Upper lobe of left lung (tissue), 6 donors: ENCODE results near the gene CCR5. TPM values are rescaled to one million over a fixed set of nuclear protein-coding genes. Genes with fewer than 3 reads are reported as not detected.

Experiments
- ATAC-seq, 2 donors: fragments of 200-7000 bp; cut with Tn5 transposase; one replicate each; pipeline ENCODE4 v1.9.1; 2022; ENCODE audit warnings: mild to moderate bottlenecking in 2 of 2, moderate library complexity in 2 of 2; ENCODE audit not compliant: low FRiP score in 2 of 2
- DNase-seq, 2 donors: peaks; one replicate each; pipeline ENCODE4 v3.0.0-alpha.2; 2019 to 2020
- H3K27ac ChIP-seq, 4 donors: fragments of 200-600 bp; sonication (generic); one replicate each; pipeline ENCODE4 v1.5.1; 2016 to 2019
- H3K27me3 ChIP-seq, 4 donors: fragments of 200-600 bp; sonication (generic); one replicate each; pipeline ENCODE4 v1.5.1; 2017 to 2019
- H3K36me3 ChIP-seq, 4 donors: fragments of 200-600 bp; sonication (generic); one replicate each; pipeline ENCODE4 v1.5.1; 2016 to 2019
- H3K4me1 ChIP-seq, 4 donors: fragments of 200-600 bp; sonication (generic); one replicate each; pipeline ENCODE4 v1.5.1; 2018 to 2019
- H3K4me3 ChIP-seq, 4 donors: fragments of 200-600 bp; sonication (generic); one replicate each; pipeline ENCODE4 v1.5.1; 2017 to 2019; ENCODE audit warnings: mild to moderate bottlenecking in 2 of 4, moderate library complexity in 1 of 4
- H3K9me3 ChIP-seq, 4 donors: fragments of 200-600 bp; sonication (generic); one replicate each; pipeline ENCODE4 v1.5.1; 2018 to 2019
- EP300 ChIP-seq, 4 donors: sonication (generic); formaldehyde crosslinking; IDR thresholded peaks; one replicate each; pipeline ENCODE4 v1.5.1; 2017; ENCODE audit warnings: antibody characterized with exemption in 4 of 4, control low read depth in 2 of 4
- POLR2A ChIP-seq, 4 donors: fragments of 450-650 bp; IDR thresholded peaks; one replicate each; pipeline ENCODE4 v1.5.1; 2016 to 2017; ENCODE audit warnings: antibody characterized with exemption in 4 of 4, mild to moderate bottlenecking in 2 of 4
- POLR2AphosphoS5 ChIP-seq, 2 donors: sonication (generic); formaldehyde crosslinking; IDR thresholded peaks; one replicate each; pipeline ENCODE4 v1.5.1; 2017; ENCODE audit warnings: antibody characterized with exemption in 2 of 2
- WGBS, 2 donors: methylation state at CpG; one replicate each; pipeline ENCODE4 v1.1.5; 2017 to 2018; 5-methylcytosine and 5-hydroxymethylcytosine counted together
- total RNA-seq, 6 donors: library from RNA; depleted of rRNA in 4 of 6; stranded (reverse); fragments of >200 nt in 4 of 6; gene quantifications; one replicate each; pipeline versions ENCODE4 v1.1.0 to v1.2.1, GENCODE V29; 2016 to 2021
- TF ChIP-seq, protein P1 (sequence below), 6 experiments: fragments of 450-650 bp in 4 of 6; fragments of 200-600 bp in 2 of 6; sonication (generic) in 2 of 6; IDR thresholded peaks; one replicate each; pipeline ENCODE4 v1.5.1; 2016 to 2019; ENCODE audit warnings: antibody characterized with exemption in 6 of 6
- donor health status: DM: no; HTN: no; CAD: no; lungs with moderate emphysema.
- donor health status: DM: no; HTN: yes; CAD: no; lungs with severe emphysema.

CCR5 gene
- total RNA-seq, 6 donors from 2014 or later = 0.33 to 8.6 (median 3.1) TPM

DNA sequence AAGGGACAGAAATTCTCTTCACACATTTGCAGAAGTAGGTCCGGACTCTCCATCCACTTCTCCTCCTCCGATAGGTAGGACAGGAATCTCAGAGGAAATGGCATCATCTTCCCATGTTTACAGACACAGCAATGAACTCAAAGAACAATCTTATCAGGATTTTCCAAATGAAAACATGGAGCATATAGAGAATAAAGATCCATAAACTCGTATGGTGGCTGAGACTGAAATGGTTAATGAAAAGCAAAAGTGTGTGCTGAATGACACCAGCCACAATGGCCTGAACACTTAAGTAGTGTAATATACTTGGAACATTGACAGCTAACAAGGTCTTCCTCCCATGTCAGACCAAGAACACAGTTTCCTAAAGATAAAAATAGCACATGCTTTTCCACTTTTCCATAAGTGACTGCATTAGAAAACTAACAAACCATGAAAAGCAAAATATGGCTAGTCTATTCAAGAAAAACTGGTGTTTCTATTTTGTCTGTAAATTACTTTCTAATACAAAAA, 42.1 kb downstream of the CCR5 start:
- Histone ChIP-seq H3K4me3 (no peak overlapping the region), H3K4me1 (peaks cover 51 to 71% (median 55%) of the 10 kb centered on the region in 4 donors), H3K27me3 (no peaks in the 10 kb centered on the region), H3K9me3 (no peaks in the 10 kb centered on the region), H3K27ac (peak overlapping the region; percentile 41 to 90 (median 56)), H3K36me3 (no peaks in the 10 kb centered on the region)
- TF ChIP-seq POLR2A (IDR thresholded peaks at IDR 0.05) (no peak), POLR2AphosphoS5 (IDR thresholded peaks at IDR 0.05) (no peak), EP300 (IDR thresholded peaks at IDR 0.05) (peak in 1 of 4 donors; percentile 46)
- TF ChIP-seq, protein P1, sequence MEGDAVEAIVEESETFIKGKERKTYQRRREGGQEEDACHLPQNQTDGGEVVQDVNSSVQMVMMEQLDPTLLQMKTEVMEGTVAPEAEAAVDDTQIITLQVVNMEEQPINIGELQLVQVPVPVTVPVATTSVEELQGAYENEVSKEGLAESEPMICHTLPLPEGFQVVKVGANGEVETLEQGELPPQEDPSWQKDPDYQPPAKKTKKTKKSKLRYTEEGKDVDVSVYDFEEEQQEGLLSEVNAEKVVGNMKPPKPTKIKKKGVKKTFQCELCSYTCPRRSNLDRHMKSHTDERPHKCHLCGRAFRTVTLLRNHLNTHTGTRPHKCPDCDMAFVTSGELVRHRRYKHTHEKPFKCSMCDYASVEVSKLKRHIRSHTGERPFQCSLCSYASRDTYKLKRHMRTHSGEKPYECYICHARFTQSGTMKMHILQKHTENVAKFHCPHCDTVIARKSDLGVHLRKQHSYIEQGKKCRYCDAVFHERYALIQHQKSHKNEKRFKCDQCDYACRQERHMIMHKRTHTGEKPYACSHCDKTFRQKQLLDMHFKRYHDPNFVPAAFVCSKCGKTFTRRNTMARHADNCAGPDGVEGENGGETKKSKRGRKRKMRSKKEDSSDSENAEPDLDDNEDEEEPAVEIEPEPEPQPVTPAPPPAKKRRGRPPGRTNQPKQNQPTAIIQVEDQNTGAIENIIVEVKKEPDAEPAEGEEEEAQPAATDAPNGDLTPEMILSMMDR (IDR thresholded peaks at IDR 0.05) = no peak
- WGBS, 2 donors = 31 to 52% methylated on average over 3 of the region's 3 CpGs
- ATAC-seq (no peak), DNase-seq (no peak)

DNA sequence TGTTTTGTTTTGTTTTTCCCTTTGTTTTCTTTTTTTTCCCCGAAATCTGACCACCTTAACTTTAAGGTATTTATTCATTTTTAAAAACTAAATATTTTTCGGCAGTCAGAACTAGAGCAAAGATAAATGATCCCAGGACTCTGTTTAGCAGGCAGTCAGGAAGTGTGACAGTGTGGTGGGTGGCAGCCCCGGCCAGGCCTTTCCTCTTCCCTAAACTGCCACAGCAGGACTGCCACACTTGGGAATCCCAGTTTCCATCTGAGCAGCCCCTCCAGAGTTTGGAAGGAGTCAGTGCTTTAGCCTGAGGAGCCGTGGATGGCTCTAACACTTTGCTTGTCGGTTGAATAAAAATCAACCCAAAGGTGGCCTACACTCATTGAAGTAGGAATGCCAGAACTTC, 43.2 kb downstream of the CCR5 start:
- no peaks in the 10 kb centered on the region for H3K36me3 ChIP-seq
- DNase-seq = no peak
- H3K4me1 ChIP-seq = peaks cover 41 to 60% (median 48%) of the 10 kb centered on the region in 4 donors
- TF ChIP-seq, protein P1 (IDR thresholded peaks at IDR 0.05) = no peak
- TF ChIP-seq POLR2AphosphoS5 (IDR thresholded peaks at IDR 0.05) = no peak
- TF ChIP-seq POLR2A (IDR thresholded peaks at IDR 0.05) = no peak
- TF ChIP-seq EP300 (IDR thresholded peaks at IDR 0.05) = no peak
- no peaks in the 10 kb centered on the region for H3K27me3 ChIP-seq
- H3K9me3 ChIP-seq = no peaks in the 10 kb centered on the region
- WGBS, 2 donors = 30 to 63% methylated on average over 5 of the region's 5 CpGs
- peak overlapping the region in 3 of 4 donors; percentile 37 to 90 (median 66) for H3K27ac ChIP-seq
- no peak for ATAC-seq
- H3K4me3 ChIP-seq = no peak overlapping the region

DNA sequence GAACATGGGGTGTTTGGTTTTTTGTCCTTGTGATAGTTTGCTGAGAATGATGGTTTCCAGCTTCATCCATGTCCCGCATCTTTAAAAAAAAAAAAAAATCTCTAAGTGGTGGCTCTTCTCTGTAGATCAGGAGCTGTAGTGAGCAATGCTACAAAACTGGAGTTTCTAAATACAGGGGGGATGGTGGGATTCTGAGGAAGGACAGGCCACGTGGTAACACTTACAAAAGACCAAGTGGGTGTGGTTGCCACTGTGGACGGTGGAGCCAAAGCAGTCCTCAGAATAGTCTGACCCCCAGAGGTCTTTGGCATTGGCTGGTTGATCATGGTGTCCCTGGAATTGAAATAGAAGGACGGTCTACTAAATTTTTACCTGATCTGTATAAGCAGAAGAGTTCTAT, 44.0 kb downstream of the CCR5 start:
- Histone ChIP-seq H3K27me3 (no peaks in the 10 kb centered on the region), H3K9me3 (no peaks in the 10 kb centered on the region), H3K4me3 (no peak overlapping the region), H3K36me3 (no peaks in the 10 kb centered on the region), H3K4me1 (peaks cover 39 to 56% (median 41%) of the 10 kb centered on the region in 4 donors), H3K27ac (peak overlapping the region in 2 of 4 donors; percentile 66 to 90)
- no peak for TF ChIP-seq EP300 (IDR thresholded peaks at IDR 0.05)
- TF ChIP-seq, protein P1 (IDR thresholded peaks at IDR 0.05) = no peak
- TF ChIP-seq POLR2A (IDR thresholded peaks at IDR 0.05) = no peak
- ATAC-seq = no peak
- WGBS, 2 donors = 57 to 85% methylated on average over 4 of the region's 4 CpGs
- DNase-seq = no peak

DNA sequence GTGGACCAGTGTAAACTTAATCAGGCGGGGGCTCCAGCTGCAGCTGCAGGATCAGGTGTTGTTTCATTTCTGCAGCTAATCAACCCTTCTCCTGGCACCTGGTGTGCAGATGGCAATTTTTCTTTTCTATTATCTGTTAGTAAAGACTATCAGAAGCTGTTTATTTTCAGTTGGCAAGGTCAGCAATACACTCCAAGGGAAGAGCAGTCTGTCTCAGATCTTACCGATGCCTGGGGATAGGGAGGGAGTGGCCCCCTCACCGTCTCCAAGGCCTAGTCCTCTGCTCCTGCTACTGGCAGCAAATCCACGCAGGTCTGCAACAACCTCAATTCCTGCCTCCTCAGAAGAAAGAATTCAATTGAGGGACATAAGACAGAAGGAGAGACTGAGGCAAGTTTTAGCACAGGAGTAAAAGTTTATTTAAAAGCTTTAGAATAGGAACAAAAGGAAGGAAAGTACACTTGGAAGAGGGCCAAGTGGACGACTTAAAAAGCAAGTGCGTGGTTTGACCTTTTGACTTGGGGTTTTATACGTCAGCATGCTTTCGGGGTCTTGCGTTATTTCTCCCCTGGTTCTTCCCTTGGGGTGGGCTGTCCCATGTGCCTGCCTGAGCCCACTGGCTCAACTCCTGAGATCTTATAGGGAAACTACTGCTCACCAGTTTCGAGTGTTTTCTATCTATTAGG, 45.5 kb downstream of the CCR5 start:
- ATAC-seq (no peak), DNase-seq (no peak)
- Histone ChIP-seq H3K36me3 (no peaks in the 10 kb centered on the region), H3K9me3 (no peaks in the 10 kb centered on the region), H3K4me3 (no peak overlapping the region), H3K4me1 (peaks cover 24 to 51% (median 30%) of the 10 kb centered on the region in 4 donors), H3K27me3 (no peaks in the 10 kb centered on the region), H3K27ac (peak overlapping the region in 1 of 4 donors; percentile 28)
- TF ChIP-seq POLR2AphosphoS5 (IDR thresholded peaks at IDR 0.05) (no peak), EP300 (IDR thresholded peaks at IDR 0.05) (no peak), POLR2A (IDR thresholded peaks at IDR 0.05) (no peak)
- TF ChIP-seq, protein P1 (IDR thresholded peaks at IDR 0.05) = no peak
- 31 to 36% methylated on average over 10 of the region's 10 CpGs for WGBS, 2 donors
